Tibial nerve (tissue), 4 donors: ENCODE measurements around the gene TMCO6. TPM values are rescaled to one million over a fixed set of nuclear protein-coding genes. Genes with fewer than 3 reads are reported as not detected.
A peak's percentile ranks its signal among the peaks of the same experiment; 100 is the strongest.
"Not testable (repeated sequence)": the region's sequence is repeated elsewhere in the genome, so short reads cannot be mapped to it uniquely, and the experiment has no call there.

Experiments
- DNase-seq, 2 donors: peaks; one replicate each; pipeline ENCODE4 v3.0.0-alpha.2; 2019; ENCODE audit warnings: low spot score in 2 of 2
- H3K27ac ChIP-seq, 4 donors: fragments of 200-600 bp; sonication (generic) in 3 of 4; one replicate each; pipeline ENCODE4 v1.5.1; 2017 to 2019; ENCODE audit warnings: mild to moderate bottlenecking in 1 of 4
- H3K27me3 ChIP-seq, 2 donors: fragments of 200-600 bp; sonication (generic) in 1 of 2; one replicate each; pipeline versions ENCODE4 v1.5.1 to v1.6.0; 2017 to 2019
- H3K36me3 ChIP-seq, 3 donors: fragments of 200-600 bp; sonication (generic); one replicate each; pipeline ENCODE4 v1.5.1; 2018 to 2019
- H3K4me1 ChIP-seq, 4 donors: fragments of 200-600 bp; sonication (generic) in 3 of 4; one replicate each; pipeline ENCODE4 v1.5.1; 2017 to 2019
- H3K4me3 ChIP-seq, 4 donors: fragments of 200-600 bp; sonication (generic) in 3 of 4; one replicate each; pipeline ENCODE4 v1.5.1; 2017 to 2019; ENCODE audit warnings: mild to moderate bottlenecking in 1 of 4, moderate library complexity in 1 of 4
- H3K9me3 ChIP-seq, 4 donors: fragments of 200-600 bp; sonication (generic) in 3 of 4; one replicate each; pipeline ENCODE4 v1.5.1; 2017 to 2019
- EP300 ChIP-seq, 2 donors: sonication (generic); formaldehyde crosslinking; IDR thresholded peaks; one replicate each; pipeline ENCODE4 v1.6.1; 2017; ENCODE audit warnings: antibody characterized with exemption in 2 of 2, mild to moderate bottlenecking in 1 of 2
- POLR2A ChIP-seq, 2 donors: fragments of 450-650 bp; IDR thresholded peaks; one replicate each; pipeline ENCODE4 v1.6.1; 2017; ENCODE audit warnings: antibody characterized with exemption in 2 of 2, mild to moderate bottlenecking in 2 of 2, moderate library complexity in 2 of 2
- WGBS, 2 donors: methylation state at CpG; one replicate each; pipeline ENCODE4 v1.1.5; 2018; 5-methylcytosine and 5-hydroxymethylcytosine counted together
- total RNA-seq, 4 donors: library from RNA; depleted of rRNA; stranded (reverse); fragments of >200 nt; gene quantifications; one replicate each; pipeline ENCODE4 v1.1.0, GENCODE V29; 2016
- TF ChIP-seq, protein P1 (sequence below), 5 experiments: fragments of 200-600 bp in 3 of 5; fragments of 450-650 bp in 2 of 5; sonication (generic) in 3 of 5; IDR thresholded peaks; one replicate each; pipeline ENCODE4 v1.5.1; 2016 to 2019; ENCODE audit warnings: antibody characterized with exemption in 5 of 5, mild to moderate bottlenecking in 3 of 5, moderate library complexity in 2 of 5

TMCO6 gene
- total RNA-seq, 4 donors from 2014 or later, result 72.8 to 129 (median 93.0) TPM

DNA sequence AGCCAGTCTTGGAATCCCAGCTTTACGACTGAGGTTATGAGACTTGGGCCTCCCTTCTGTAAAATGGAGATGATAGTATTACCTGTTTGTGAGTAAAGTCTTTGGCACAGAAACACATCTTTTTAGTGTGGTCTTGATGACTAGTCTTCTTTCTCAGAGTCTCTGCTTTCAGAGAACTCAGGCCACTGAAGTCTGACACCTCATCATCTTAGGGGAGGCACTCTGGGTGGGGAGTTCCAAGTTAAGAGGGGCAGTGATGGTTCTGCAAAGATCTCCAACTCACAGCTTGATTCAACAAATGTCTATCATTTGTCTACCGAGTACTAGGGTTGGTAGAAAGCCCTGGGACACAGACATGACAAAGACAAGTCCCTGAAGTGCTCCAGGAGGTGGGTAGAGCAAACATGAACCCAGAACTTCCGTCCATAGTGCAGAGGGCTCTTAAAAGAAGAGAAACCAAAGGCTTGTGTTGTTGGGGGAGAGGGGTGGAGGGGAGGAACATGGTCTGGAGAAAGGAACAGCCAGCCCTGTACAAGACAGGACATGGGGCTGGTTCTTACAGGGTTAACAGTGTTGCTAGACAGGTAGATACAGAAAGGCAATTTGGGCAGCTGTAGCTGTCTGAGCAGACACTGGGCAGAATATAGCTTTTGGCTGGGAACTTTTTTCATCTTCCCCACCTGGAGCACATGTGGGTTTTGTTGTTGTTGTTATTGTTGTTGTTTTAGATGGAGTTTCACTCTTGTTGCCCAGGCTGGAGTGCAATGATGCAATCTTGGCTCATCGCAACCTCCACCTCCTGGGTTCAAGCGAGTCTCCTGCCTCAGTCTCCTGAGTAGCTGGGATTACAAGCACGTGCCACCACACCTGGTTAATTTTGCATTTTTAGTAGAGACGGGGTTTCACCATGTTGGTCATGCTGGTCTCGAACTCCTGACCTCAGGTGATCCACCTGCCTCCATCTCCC lies 3.7 kb upstream of the TMCO6 start:
- Histone ChIP-seq H3K9me3 (no peaks in the 10 kb centered on the region), H3K4me1 (peaks cover 0 to 37% (median 12%) of the 10 kb centered on the region in 4 donors), H3K4me3 (no peak overlapping the region), H3K27ac (no peak overlapping the region), H3K27me3 (no peaks in the 10 kb centered on the region), H3K36me3 (no peaks in the 10 kb centered on the region)
- TF ChIP-seq, protein P1, sequence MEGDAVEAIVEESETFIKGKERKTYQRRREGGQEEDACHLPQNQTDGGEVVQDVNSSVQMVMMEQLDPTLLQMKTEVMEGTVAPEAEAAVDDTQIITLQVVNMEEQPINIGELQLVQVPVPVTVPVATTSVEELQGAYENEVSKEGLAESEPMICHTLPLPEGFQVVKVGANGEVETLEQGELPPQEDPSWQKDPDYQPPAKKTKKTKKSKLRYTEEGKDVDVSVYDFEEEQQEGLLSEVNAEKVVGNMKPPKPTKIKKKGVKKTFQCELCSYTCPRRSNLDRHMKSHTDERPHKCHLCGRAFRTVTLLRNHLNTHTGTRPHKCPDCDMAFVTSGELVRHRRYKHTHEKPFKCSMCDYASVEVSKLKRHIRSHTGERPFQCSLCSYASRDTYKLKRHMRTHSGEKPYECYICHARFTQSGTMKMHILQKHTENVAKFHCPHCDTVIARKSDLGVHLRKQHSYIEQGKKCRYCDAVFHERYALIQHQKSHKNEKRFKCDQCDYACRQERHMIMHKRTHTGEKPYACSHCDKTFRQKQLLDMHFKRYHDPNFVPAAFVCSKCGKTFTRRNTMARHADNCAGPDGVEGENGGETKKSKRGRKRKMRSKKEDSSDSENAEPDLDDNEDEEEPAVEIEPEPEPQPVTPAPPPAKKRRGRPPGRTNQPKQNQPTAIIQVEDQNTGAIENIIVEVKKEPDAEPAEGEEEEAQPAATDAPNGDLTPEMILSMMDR (IDR thresholded peaks at IDR 0.05), result no peak
- TF ChIP-seq EP300 (IDR thresholded peaks at IDR 0.05) (no peak), POLR2A (IDR thresholded peaks at IDR 0.05) (no peak)
- WGBS, 2 donors, result 86 to 93% methylated on average over 8 of the region's 8 CpGs
- DNase-seq, result no peak

DNA sequence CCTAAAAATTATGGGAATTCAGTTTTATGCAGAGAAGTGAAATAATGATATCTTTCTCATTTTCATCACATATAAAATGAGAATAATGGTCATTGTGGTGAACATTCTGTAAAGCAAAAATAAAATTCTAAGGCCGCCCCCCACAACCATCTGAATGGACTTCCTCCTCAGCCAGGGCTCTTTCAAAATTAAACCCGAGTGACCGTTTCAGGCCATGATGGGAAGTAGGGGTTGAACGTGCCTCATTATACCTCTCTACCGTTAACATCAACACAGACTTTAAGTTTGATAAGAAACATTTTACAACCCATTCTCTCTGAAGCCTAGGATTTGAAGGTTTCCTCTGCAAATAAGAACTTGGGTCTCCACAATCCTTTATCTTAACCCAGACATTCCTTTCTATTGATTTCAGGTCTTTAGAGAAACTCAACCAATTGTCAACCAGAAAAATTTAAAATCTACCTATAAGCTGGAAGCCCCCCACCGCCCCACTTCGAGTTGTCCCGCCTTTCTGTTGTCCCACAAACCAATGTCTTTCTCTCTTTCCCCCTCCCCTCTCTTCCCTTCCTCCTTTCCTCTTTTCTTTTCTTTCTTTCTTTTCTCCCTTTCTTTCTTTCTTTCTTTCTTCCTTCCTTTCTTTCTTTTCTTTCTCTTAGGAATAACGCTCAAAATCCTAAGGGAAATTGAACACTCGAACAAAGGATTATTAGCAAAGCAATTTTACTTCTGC lies 1.7 kb upstream of the TMCO6 start:
- 82 to 88% methylated on average over 10 of the region's 10 CpGs for WGBS, 2 donors
- no peaks in the 10 kb centered on the region for H3K9me3 ChIP-seq
- no peak overlapping the region for H3K27ac ChIP-seq
- peaks cover 0 to 13% (median 0%) of the 10 kb centered on the region in 3 donors for H3K36me3 ChIP-seq
- H3K4me3 ChIP-seq, result no peak overlapping the region
- H3K27me3 ChIP-seq, result no peaks in the 10 kb centered on the region
- TF ChIP-seq, protein P1 (IDR thresholded peaks at IDR 0.05), result no peak
- TF ChIP-seq POLR2A (IDR thresholded peaks at IDR 0.05) (no peak), EP300 (IDR thresholded peaks at IDR 0.05) (no peak)
- H3K4me1 ChIP-seq, result peaks cover 0 to 43% (median 11%) of the 10 kb centered on the region in 4 donors
- no peak for DNase-seq

DNA sequence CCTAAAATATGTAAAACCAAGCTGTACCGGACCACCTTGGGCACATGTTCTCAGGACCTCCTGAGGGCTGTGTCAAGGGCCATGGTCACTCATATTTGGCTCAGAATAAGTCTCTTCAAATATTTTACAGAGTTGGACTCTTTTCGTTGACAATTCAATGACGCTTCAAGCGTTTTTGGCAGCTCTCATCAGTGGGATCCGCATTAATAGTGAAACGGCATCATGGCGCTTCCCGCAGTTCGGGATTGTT lies 428 bp upstream of the TMCO6 start:
- Histone ChIP-seq H3K36me3 (peaks cover 0 to 26% (median 0%) of the 10 kb centered on the region in 3 donors), H3K4me3 (peak overlapping the region; percentile 68 to 91 (median 86)), H3K4me1 (peaks cover 0 to 48% (median 11%) of the 10 kb centered on the region in 4 donors), H3K27ac (peak overlapping the region; percentile 84 to 97 (median 92))
- DNase-seq, H3K27me3 ChIP-seq, H3K9me3 ChIP-seq: not testable (repeated sequence)
- 14 to 27% methylated on average over 9 of the region's 9 CpGs for WGBS, 2 donors

DNA sequence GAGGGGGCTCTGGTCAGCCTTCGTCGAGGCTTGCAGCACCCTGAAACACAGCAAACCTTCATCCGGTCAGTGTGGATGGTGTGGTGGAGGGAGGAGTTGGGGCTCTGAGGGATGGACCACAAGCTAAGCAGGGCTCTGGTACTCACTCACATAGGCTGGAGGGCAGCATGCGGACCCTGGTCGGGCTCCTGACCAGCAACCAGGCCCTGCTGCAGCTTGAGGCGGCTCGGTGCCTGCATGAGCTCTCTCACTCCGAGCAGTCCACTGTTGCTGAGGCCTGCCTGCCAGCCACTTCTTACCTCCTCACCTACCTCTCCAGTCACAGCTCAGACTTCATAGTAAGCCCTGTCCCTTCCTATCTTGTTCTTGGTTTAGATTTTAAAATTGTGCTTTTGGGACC lies 2.5 kb downstream of the TMCO6 start:
- TF ChIP-seq EP300 (IDR thresholded peaks at IDR 0.05) (no peak), POLR2A (IDR thresholded peaks at IDR 0.05) (no peak)
- TF ChIP-seq, protein P1 (IDR thresholded peaks at IDR 0.05), result no peak
- no peak for DNase-seq
- peaks cover 0 to 48% (median 0%) of the 10 kb centered on the region in 3 donors for H3K36me3 ChIP-seq
- H3K9me3 ChIP-seq, result no peaks in the 10 kb centered on the region
- H3K27ac ChIP-seq, result no peak overlapping the region
- WGBS, 2 donors, result 83 to 85% methylated on average over 8 of the region's 8 CpGs
- no peaks in the 10 kb centered on the region for H3K27me3 ChIP-seq
- H3K4me3 ChIP-seq, result no peak overlapping the region
- peaks cover 0 to 66% (median 19%) of the 10 kb centered on the region in 4 donors for H3K4me1 ChIP-seq

DNA sequence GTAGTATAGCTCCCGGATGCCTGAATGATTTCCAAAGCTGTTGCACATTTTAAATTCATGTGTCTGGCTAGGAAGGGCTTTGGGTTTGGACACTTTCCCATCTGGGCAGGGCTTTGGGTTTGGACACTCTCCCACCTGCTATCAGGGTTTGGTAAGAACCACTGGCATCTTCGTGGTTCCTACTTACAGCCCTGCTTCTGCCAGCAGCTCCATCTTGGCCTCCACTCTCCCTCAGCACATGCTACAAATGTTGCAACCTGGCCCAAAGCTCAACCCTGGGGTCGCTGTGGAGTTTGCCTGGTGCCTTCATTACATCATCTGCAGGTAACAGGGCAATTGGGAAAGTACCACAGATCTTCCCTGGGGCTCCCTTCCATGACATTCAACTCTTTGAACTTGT lies 3.5 kb downstream of the TMCO6 start:
- DNase-seq, result peak in 1 of 2 donors; percentile 21
- peaks cover 0 to 48% (median 0%) of the 10 kb centered on the region in 3 donors for H3K36me3 ChIP-seq
- no peak overlapping the region for H3K27ac ChIP-seq
- H3K4me1 ChIP-seq, result peaks cover 0 to 70% (median 22%) of the 10 kb centered on the region in 4 donors
- TF ChIP-seq, protein P1 (IDR thresholded peaks at IDR 0.05), result no peak
- peak in 1 of 2 donors; percentile 28 for TF ChIP-seq EP300 (IDR thresholded peaks at IDR 0.05)
- no peaks in the 10 kb centered on the region for H3K27me3 ChIP-seq
- H3K4me3 ChIP-seq, result no peak overlapping the region
- 71 to 85% methylated on average over 3 of the region's 3 CpGs for WGBS, 2 donors
- no peaks in the 10 kb centered on the region for H3K9me3 ChIP-seq
